Activated B cell treated with CpG ODN at 0.5 μM for 24 hours (primary cell): ENCODE measurements around the gene C19orf81. TPM values are rescaled to one million over a fixed set of nuclear protein-coding genes. Genes with fewer than 3 reads are reported as not detected.

Experiments
- ATAC-seq: fragments of 200-7000 bp; cut with Tn5 transposase; one replicate; pipeline ENCODE4 v1.10.0; 2021; ENCODE audit warnings: low read depth, mild to moderate bottlenecking, moderate library complexity
- CTCF ChIA-PET: fragments of 350-600 bp; sonication (Branson Sonifier 250); formaldehyde crosslinking; loops from one replicate; lab custom pipeline; 2021; ENCODE audit warnings: antibody characterized with exemption; lab: Charles Lee
- POLR2A ChIA-PET: fragments of 350-600 bp; sonication (Branson Sonifier 250); formaldehyde crosslinking; loops from one replicate; lab custom pipeline; 2021; ENCODE audit warnings: antibody characterized with exemption; lab: Charles Lee
- DNase-seq: peaks from one replicate; pipeline ENCODE4 v3.0.0; 2022
- H3K27ac Mint-ChIP-seq: one replicate; pipeline ENCODE4 v1.8.0; 2020; ENCODE audit warnings: mixed read lengths
- H3K27me3 Mint-ChIP-seq: one replicate; pipeline ENCODE4 v1.8.0; 2021; ENCODE audit warnings: mixed read lengths
- H3K36me3 Mint-ChIP-seq: one replicate; pipeline ENCODE4 v1.8.0; 2021; ENCODE audit warnings: low read depth, mixed read lengths
- H3K4me1 Mint-ChIP-seq: one replicate; pipeline ENCODE4 v1.8.0; 2021; ENCODE audit warnings: mixed read lengths
- H3K4me3 Mint-ChIP-seq: one replicate; pipeline ENCODE4 v1.8.0; 2020; ENCODE audit warnings: mild to moderate bottlenecking, mixed read lengths
- H3K9me3 Mint-ChIP-seq: one replicate; pipeline ENCODE4 v1.8.0; 2020; ENCODE audit warnings: mixed read lengths
- CTCF ChIP-seq: fragments of 200-600 bp; IDR thresholded peaks from one replicate; pipeline ENCODE4 v1.8.0; 2022; ENCODE audit warnings: antibody characterized with exemption, mild to moderate bottlenecking
- intact Hi-C: fragments of 100-400 bp; cut with micrococcal nuclease; formaldehyde crosslinking; loops from one replicate; pipeline ENCODE4 v1.15.1; 2024
- total RNA-seq: library from RNA; stranded (reverse); gene quantifications from 2 replicates; pipeline ENCODE4 v1.2.3, GENCODE V29; 2022

Gene C19orf81
- total RNA-seq, 1 donor from 2014 or later: not detected

- ChIA-PET POLR2A (no interaction called here), CTCF (no interaction called here)
- no peaks in the 10 kb centered on the region for H3K9me3 Mint-ChIP-seq
- H3K36me3 Mint-ChIP-seq: no peaks in the 10 kb centered on the region
- H3K27ac Mint-ChIP-seq: no peak overlapping the region
- H3K4me3 Mint-ChIP-seq: no peak overlapping the region
- DNase-seq: no peak
- no peak for TF ChIP-seq CTCF
- peaks cover 31% of the 10 kb centered on the region for H3K27me3 Mint-ChIP-seq
- no peak for ATAC-seq
- intact Hi-C loops: no loop called here
- peaks cover 2% of the 10 kb centered on the region for H3K4me1 Mint-ChIP-seq
Observed at GRCh38 chr19:50666346-50667176, 17.3 kb downstream of the C19orf81 start.

GRCh38 chr19:50667177-50667758 lies 18.0 kb downstream of the C19orf81 start:
- DNase-seq: no peak
- TF ChIP-seq CTCF: no peak
- CTCF ChIA-PET: no interaction called here
- peaks cover 37% of the 10 kb centered on the region for H3K27me3 Mint-ChIP-seq
- no peaks in the 10 kb centered on the region for H3K36me3 Mint-ChIP-seq
- H3K9me3 Mint-ChIP-seq: no peaks in the 10 kb centered on the region
- ATAC-seq: no peak
- H3K27ac Mint-ChIP-seq: no peak overlapping the region
- POLR2A ChIA-PET: no interaction called here
- no peak overlapping the region for H3K4me3 Mint-ChIP-seq
- intact Hi-C loops: no loop called here
- peaks cover 2% of the 10 kb centered on the region for H3K4me1 Mint-ChIP-seq

- no peak for ATAC-seq
- DNase-seq: no peak
- POLR2A ChIA-PET: no interaction called here
- H3K36me3 Mint-ChIP-seq: no peaks in the 10 kb centered on the region
- intact Hi-C loops: no loop called here
- no peak for TF ChIP-seq CTCF
- no peaks in the 10 kb centered on the region for H3K9me3 Mint-ChIP-seq
- no peak overlapping the region for H3K27ac Mint-ChIP-seq
- CTCF ChIA-PET: no interaction called here
- H3K4me3 Mint-ChIP-seq: no peak overlapping the region
- H3K27me3 Mint-ChIP-seq: peaks cover 40% of the 10 kb centered on the region
- peaks cover 2% of the 10 kb centered on the region for H3K4me1 Mint-ChIP-seq
Observed at GRCh38 chr19:50667759-50668231, 18.6 kb downstream of the C19orf81 start.

GRCh38 chr19:50668416-50668815 lies 19.2 kb downstream of the C19orf81 start:
- intact Hi-C loops: no loop called here
- POLR2A ChIA-PET: no interaction called here
- H3K27ac Mint-ChIP-seq: no peak overlapping the region
- ATAC-seq (no peak), DNase-seq (no peak)
- H3K9me3 Mint-ChIP-seq: no peaks in the 10 kb centered on the region
- H3K4me3 Mint-ChIP-seq: no peak overlapping the region
- no peak for TF ChIP-seq CTCF
- peaks cover 44% of the 10 kb centered on the region for H3K27me3 Mint-ChIP-seq
- CTCF ChIA-PET: no interaction called here
- no peaks in the 10 kb centered on the region for H3K36me3 Mint-ChIP-seq
- peaks cover 4% of the 10 kb centered on the region for H3K4me1 Mint-ChIP-seq

GRCh38 chr19:50668879-50669278 lies 19.6 kb downstream of the C19orf81 start:
- ATAC-seq (no peak), DNase-seq (no peak)
- no peaks in the 10 kb centered on the region for H3K9me3 Mint-ChIP-seq
- intact Hi-C loops: loop anchor here (1.0 kb wide), 2 partner anchors 114 to 253 kb away; no protein-coding TSS in a partner anchor
- no peaks in the 10 kb centered on the region for H3K36me3 Mint-ChIP-seq
- no peak for TF ChIP-seq CTCF
- ChIA-PET POLR2A (no interaction called here), CTCF (interaction anchor here (1.2 to 1.8 kb wide), 2 partner anchors 208 to 253 kb away, joined by 3 to 6 read pairs; no protein-coding TSS in a partner anchor)
- peaks cover 4% of the 10 kb centered on the region for H3K4me1 Mint-ChIP-seq
- H3K27ac Mint-ChIP-seq: no peak overlapping the region
- H3K4me3 Mint-ChIP-seq: no peak overlapping the region
- peaks cover 46% of the 10 kb centered on the region for H3K27me3 Mint-ChIP-seq
